ENCODE results near the gene TFPI2.
"Not testable (repeated sequence)": the region's sequence is repeated elsewhere in the genome, so short reads cannot be mapped to it uniquely, and the experiment has no call there.

TFPI2 gene, protein sequence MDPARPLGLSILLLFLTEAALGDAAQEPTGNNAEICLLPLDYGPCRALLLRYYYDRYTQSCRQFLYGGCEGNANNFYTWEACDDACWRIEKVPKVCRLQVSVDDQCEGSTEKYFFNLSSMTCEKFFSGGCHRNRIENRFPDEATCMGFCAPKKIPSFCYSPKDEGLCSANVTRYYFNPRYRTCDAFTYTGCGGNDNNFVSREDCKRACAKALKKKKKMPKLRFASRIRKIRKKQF

DNA sequence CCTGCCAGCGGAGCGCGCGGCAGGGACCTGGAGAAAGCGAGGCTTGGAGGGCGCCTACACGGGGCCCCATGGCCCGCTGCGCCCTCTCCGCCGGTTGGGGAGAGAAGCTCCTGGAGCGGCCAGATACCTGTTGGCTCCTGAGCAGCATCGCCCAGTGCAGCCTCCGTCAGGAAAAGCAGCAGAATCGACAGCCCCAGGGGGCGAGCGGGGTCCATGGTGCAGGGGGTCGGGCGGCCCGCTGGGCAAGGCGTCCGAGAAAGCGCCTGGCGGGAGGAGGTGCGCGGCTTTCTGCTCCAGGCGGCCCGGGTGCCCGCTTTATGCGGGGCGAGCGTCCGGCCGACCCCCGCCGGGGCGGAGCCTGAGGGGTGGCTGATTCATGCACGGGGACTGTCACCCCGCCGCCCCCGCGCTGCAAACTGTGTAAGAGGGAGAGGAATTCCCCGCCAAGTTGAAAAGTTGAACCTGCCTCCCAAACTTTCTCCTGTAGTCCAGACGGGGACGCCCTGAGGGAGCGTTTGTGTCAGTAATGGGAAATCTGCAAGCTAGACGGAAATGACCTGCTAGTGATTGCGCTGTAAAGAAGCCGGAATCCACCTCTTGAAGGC, at the start of gene TFPI2:
Gene TFPI2, minus strand, starts transcription at position 290 of the 605 bp plus-strand sequence. Its CDS starts 75 bp downstream, at position 215.
- no peak for DNase-seq

DNA sequence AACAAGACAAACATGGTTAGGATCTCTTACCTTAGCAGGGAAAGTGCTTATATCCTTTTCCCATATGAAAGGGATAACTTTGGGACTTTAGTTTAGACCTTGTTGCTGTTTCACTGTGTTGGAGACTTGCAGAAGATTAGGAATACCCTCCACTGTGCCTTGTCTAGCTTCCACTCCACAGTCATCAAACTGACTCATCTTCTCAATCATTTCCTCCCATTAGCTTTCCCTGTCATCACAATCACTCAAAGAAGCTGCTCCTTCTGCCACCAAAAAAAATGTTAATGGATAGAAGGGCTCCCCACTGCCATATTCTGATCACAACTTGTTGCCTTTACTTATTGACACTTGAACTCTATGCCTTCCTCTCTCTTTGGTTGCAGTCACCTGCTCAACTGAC, 47.7 kb upstream of the TFPI2 start:
- no peak for DNase-seq

DNA sequence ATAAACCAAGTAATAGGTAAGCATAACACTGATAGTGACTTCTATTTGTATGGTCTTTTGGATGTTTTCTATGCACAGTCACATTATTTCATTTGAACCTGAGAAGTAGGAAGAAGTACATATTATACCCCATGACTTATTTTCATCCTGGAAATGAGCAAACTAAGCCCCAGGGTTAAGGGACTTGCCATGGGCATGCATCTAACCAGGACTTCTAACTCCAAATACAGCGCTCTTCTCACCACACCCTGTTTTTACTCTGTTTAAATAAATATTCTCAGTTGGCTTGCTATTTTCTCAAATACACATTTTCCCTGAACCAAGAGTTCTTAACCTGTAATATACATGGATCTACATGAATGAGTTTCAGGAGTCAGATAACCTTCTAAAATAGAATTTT, 47.3 kb upstream of the TFPI2 start:
- DNase-seq, result no peak

DNA sequence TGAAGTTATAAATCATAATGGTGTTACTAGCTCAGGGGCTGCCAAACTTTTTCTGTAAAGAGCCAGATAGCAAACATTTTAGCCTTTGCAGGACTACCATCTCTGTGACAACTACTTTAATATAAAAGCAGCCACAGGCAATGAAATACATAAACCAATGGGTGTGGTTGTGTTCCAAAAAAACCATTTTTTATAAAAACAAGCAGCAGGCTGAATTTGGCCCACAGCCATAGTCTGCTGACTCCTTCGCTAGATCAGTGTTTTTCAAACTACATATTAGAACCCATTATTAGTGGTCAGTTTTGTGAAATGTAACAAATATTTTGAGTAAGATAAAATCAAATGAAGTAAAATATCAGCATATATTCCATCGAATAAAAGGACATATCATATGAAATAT, 44.5 kb upstream of the TFPI2 start:
- no peak for DNase-seq

DNA sequence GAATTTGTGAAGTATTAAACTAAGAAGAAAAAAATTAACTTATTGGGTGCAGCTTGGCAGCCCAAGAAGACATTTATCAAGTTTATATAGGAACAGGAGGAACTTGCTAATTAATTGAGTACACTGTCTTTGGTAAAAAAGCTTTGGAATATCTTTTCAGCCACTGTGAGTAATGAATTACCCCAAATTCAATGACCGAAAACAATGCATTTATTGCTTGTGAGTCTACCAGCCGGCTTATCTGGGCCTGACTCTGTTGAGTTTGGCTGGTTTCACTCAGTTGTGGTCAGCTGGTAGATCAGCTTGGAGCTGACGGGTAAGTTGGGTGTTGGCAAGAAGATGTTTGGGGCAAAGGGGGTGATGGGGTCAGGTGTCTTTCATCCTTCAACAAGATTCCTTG, 42.6 kb upstream of the TFPI2 start:
- DNase-seq, result no peak

DNA sequence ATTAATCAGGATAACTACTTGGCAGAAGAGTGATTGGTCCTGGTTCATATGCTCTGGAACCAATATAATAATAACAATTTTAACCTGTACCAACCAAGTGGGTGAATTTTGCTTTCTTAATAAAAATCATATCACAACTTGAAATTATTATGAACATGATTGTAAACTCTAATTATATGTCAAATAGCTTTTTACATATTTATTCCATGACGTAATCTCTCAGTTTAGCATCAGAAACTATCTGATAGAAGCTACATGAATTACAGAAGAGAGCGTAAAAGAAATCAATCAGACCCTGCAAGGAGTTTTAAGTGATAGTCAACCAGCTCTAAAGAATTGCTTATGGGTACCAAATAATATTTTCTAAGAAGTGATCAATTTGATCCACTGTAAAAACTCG, 41.1 kb upstream of the TFPI2 start:
- DNase-seq, result no peak

DNA sequence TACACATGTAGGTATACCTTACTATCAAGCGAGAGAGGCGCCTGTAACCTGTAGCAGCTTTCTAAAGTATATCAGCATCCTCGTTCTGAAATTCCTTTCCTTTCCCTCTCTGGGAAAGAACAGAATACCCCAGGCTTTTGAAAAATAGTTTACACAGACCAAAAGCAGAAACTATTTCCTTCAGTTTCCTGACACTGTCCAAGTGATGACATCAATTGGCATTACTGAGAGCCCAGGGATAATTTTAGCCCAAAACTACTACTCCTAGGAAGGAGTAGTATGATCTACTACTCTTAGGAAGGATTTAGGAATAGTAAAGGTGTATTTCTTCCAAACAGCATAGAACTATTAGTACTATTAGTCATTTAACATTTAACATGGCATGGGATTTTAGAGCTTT, 37.0 kb upstream of the TFPI2 start:
- no peak for DNase-seq

DNA sequence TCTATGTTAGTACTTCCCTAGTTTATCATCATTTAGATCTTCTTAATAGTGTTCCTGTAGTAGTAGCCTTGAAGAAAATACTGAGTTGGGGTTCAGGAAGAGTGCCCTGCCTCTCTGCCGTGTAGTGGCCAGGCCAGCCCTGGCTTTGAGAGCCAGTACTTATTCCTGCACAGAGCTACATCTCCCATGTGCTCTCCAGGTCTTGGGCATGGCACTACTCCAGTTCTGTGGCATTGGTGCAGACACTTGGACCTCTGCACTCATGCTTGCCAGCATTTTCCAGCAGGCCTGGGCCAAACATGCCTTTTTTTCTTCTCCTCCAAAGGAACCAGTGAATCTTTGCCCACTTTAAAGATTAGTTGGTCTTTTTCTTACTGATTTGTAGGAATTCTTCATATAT, 36.2 kb upstream of the TFPI2 start:
- no peak for DNase-seq

DNA sequence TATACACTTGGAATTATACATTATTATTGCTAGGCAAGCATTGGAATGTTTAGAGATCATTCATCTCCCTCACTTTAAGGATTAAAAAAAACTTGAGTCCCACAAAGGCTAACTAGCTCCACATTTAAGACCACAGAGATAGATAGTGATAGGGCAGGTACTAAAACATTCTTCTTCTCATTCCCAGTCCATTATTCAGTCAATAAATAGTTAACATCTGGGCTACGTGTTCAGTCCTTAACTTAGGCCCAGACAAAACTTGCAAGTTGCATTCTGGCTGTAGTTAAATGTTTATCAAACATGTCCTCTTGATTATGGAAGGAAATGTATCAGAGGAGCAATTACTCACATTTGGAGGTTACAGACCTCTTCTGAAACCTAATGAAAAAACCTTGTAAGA, 33.4 kb upstream of the TFPI2 start:
- no peak for DNase-seq

DNA sequence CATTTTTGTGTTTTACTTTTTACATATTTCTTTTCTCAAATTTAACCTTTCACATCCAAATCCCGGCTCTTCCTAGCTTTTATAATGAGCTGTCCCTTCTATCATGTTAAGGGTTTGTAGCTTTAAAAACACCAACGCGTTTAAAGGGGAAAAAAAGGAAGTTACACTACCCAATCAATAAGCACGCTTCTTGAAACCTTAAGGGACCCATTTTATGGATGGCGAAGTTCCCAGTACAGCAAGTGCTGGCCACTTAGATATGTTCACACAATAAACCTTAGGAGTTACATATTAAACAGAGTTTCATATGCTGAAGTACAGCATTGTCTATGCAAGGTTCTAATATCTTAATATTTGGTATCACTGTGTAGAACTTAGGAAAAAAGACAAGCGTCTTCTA, 32.7 kb upstream of the TFPI2 start:
- no peak for DNase-seq

DNA sequence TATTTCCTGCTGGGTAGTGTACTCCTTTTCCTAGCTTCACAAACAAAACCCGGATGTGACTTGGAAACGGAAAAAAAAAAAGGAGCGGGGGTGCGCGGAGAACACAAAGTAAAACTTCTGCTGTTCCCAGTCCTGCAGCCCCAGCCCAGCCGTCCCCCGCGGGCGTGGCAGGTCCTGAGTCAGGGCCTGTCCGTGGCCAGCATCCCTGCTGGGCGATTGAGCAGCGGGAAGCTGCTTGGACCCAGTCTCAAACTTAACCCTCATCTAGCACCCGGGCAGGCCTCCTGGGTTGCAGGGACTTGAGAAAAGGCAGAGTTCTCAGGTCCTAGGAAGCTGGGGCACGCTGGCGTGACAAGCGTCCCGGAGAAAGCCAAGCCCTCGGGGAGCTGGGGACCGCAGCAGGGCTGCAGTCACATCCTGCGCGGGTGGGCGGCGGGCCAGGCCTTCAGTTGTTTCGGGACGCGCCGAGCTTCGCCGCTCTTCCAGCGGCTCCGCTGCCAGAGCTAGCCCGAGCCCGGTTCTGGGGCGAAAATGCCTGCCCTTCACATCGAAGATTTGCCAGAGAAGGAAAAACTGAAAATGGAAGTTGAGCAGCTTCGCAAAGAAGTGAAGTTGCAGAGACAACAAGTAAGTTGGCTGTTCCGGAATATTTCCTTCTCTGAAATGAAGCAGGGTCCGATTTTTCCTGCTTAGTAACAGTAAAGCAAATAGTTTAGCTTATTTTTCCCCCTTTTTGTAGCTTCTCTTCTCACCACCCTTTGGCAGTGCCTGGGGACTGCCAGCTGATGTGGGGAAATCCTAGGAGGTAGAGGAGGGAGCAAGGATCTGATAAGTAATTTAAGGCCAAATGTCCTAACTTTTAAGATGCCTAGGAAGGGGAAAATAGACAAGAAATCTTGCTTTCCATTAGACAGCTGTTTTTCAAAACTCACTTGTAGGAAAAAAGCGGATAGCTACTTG, 31.3 kb upstream of the TFPI2 start, which contains the start of gene GNG11:
Gene GNG11, plus strand, starts transcription at position 129 of the 960 bp plus-strand sequence. Its CDS starts 403 bp downstream, at position 532.
- DNase-seq, result peak; percentile 57 to 65

DNA sequence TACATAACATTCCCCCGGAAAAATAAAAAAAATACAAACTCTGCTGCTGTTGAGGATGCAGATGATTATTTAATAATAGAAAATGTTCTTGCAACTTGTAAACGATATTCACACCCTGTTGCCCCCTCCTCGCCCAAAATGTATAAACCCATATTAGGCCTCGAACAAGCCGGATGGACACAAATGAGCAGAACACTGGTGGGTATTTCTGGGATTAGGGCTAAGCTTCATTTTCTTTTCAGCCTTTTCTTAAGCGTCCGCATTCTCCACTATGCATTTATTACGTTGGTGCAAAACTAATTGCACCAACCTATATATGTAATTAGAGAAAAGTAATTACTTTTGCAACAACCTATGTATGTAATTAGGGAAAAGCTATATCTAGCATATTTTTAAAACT, 30.6 kb upstream of the TFPI2 start:
- no peak for DNase-seq

DNA sequence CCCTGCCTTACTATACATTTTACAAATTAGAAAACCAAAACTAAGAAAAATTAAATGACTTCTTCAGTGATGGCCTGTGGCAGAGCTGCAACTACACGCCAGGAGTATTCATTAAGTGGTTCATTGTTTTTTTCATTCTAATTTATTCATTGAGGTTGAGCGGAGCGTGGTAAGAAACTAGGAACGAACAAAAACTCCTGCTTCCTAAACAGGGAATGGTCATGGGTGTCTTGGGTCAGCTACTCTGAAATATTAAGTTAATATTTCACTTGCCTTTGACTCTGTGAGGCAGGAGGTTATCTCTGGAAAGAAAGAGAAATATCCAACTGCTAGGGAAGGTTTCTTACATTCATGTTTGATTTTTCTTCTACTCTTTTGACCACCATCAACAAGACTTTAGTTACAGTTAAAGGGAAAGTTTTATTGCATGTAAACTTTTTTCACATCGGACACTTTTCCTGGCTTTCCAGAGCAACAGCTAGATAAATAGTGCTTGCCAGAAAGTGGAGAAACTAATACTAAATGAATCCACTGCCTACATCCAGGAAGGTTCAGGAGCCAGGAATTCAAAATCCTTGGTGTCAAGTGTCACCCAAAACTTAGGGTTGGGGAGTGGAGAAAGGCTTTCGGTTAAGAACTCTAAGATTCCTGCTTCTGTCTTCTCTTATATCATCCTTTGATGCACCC, 30.1 kb upstream of the TFPI2 start:
- no peak for DNase-seq

DNA sequence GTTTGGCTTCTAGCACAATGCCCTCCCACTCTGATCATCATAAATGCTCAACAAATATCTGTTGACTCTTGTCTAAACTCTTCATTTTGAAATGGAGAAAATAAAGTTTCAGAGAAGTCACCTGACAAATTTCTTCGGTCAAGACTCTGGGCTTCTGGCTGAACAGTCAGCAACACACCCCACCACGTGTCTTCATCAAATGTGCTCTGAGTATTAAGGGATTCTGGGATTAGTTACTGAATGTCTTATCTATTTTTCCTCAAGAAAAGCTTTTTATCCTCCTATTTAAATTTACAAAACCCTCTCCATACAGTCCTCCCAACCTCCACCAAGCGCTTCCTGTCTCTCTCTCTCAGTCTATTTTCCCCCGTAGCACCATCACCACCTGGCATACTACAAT, 25.8 kb upstream of the TFPI2 start:
- DNase-seq, result not testable (repeated sequence)

DNA sequence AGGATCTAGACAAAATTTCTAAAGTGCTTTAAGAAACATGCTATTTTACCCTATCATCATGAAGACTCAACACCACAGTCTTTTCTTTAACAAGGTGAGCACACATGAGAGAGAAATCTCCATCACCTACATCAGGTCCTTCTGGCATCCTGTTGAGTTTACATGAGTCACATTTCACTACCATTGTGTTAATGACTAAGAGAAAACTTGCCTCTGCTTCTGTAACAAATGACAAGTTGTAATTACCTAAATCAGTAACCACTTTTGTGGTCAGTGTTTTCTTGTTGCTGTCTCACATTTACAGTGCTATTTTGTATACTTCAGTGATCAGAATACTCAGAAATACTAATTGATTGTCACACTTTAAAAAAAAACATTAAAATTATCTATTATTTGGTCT, 25.3 kb upstream of the TFPI2 start:
- not testable (repeated sequence) for DNase-seq

DNA sequence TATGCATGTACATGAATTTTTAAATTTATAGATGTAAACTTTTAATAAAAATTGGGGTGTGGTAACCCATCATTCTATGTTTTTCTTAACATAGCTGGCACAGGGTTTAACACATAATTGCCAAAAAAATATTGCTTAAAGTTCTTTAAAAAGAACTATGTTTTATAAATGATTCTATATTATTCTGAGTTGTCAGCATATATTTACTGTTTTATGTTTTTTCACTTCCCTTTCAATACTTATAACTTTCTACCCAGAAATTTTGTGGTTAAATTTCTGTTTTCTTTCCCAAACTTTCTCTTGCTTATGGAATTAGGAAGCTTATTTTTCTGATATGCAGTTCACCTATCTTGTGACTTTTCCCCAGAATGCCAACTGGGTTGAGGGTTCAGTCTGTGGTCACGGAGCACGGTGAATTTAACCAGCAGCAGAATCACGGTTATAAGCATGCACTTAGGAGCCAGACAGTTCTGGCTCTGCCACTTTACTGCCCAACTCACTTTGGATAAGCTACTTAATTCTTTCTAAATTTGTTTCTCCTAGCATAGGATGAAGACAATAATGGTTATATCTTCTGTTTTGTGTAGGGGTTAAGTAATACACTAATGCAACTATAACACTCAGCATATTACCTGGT, 24.8 kb upstream of the TFPI2 start:
- DNase-seq, result not testable (repeated sequence)

DNA sequence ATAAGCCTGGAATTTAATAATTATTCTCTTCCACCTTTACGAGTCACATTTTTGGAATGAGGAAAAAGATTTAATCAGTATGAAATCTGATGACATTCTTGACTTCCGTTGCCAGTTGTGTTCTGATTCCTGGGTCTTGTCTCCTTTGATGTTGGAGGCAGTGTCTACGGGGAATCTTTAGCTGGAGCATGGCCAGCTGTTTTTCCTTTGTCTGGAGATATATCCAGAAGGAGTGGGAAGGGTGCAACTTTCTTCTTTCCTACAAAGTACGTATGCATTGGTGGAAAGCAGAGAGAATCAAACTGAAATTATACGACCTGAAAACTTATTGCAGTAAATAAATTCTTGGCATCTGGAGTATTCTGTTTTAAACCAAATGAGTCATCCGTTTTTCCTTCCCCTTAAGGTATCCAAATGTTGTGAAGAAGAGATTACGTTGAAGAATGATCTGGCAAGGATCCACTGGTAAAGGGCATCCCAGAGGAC, 24.1 kb upstream of the TFPI2 start:
- no peak for DNase-seq

DNA sequence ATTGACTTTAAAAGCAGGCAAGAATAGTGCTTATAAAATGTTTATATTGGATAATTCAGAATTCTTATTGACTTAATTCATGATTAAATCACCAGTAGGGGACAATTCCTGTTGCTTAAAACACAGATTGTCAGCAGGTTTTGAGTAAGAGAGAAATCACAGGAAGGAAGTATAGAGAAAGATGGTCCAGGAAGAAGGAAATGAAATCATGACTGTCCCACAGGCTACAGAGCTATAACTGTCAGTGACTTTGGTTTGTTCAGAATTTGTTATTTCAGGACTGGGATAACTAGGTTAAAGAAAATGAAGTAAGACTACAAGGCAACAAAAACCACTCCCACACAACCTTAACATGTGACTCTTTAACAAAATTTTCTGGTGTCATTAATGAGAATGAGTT, 22.6 kb upstream of the TFPI2 start:
- no peak for DNase-seq

DNA sequence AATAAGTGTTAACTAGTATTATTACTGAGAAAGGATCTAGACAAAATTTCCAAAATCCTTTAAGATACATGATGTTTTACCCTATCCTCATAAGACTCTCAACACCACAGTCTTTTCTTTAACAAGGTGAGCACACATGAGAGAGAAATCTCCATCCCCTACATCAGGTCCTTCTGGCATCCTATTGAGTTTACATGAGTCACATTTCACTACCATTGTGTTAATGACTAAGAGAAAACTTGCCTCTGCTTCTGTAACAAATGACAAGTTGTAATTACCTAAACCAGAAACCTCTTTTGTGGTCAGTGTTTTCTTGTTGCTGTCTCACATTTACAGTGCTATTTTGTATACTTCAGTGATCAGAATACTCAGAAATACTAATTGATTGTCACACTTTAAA, 21.1 kb upstream of the TFPI2 start:
- DNase-seq, result not testable (repeated sequence)

DNA sequence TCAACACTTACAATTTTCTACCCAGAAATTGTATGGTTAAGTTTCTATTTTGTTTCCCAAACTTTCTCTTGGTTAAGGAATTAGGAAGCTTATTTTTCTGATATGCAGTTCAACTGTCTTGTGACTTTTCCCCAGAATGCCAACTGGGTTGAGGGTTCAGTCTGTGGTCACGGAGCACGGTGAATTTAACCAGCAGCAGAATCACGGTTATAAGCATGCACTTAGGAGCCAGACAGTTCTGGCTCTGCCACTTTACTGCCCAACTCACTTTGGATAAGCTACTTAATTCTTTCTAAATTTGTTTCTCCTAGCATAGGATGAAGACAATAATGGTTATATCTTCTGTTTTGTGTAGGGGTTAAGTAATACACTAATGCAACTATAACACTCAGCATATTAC, 20.7 kb upstream of the TFPI2 start:
- not testable (repeated sequence) for DNase-seq

DNA sequence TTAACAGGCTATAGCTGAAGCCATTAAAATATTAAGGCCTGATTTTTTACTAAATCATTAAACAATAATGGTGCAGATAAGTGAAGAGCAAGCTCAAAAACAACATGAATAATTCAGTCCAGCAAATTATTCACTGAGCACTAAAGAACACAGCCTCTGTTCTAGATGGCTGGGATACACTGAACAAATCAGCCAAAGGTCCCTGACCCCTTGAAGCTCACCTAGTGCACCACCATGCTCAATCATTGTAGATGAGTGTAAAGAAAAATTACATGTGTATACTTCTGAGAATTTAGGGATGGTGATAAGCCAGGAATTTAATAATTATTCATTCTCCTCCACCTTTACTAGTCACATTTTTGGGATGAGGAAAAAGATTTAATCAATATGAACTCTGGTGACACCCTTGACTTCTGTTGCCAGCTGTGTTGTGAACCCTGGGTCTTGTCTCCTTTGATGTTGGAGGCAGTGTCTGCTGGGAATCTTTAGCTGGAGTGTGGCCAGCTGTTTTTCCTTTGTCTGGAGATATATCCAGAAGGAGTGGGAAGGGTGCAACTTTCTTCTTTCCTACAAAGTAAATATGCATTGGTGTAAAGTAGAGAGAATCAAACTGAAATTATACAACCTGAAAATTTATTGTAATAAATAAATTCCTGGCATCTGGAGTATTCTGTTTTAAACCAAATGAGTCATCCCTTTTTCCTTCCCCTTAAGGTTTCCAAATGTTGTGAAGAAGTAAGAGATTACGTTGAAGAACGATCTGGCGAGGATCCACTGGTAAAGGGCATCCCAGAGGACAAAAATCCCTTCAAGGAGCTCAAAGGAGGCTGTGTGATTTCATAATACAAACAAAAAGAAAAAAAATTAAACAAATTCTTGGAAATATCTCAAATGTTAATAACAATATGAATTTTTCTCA, 19.8 kb upstream of the TFPI2 start:
- no peak for DNase-seq
